Measurements from ENCODE around the gene FCN1. TPM values are rescaled to one million over a fixed set of nuclear protein-coding genes. Genes with fewer than 3 reads are reported as not detected.
"Not testable (repeated sequence)": the region's sequence is repeated elsewhere in the genome, so short reads cannot be mapped to it uniquely, and the experiment has no call there.

FCN1 gene
- total RNA-seq, 2 donors from 2014 or later: 0.63 to 2.1 TPM

- TF ChIP-seq CTCF (IDR thresholded peaks at IDR 0.05): no peak
- no peak for DNase-seq (ENCODE audit: low spot score)
- Histone ChIP-seq H3K36me3 (no peaks in the 10 kb centered on the region), H3K4me1 (peaks cover 0 to 14% of the 10 kb centered on the region in 2 donors), H3K27me3 (no peaks in the 10 kb centered on the region), H3K4me3 (no peak overlapping the region), H3K27ac (no peak overlapping the region), H3K9me3 (no peaks in the 10 kb centered on the region)
Observed at GRCh38 chr9:134960701-134961181, 43.0 kb upstream of the FCN1 start.

GRCh38 chr9:134959971-134960310 lies 42.2 kb upstream of the FCN1 start:
- no peak for DNase-seq (ENCODE audit: low spot score)
- Histone ChIP-seq H3K4me3 (no peak overlapping the region), H3K36me3 (no peaks in the 10 kb centered on the region), H3K9me3 (no peaks in the 10 kb centered on the region), H3K27ac (no peak overlapping the region), H3K27me3 (no peaks in the 10 kb centered on the region), H3K4me1 (peaks cover 0 to 14% of the 10 kb centered on the region in 2 donors)
- TF ChIP-seq CTCF (IDR thresholded peaks at IDR 0.05): no peak

DNA sequence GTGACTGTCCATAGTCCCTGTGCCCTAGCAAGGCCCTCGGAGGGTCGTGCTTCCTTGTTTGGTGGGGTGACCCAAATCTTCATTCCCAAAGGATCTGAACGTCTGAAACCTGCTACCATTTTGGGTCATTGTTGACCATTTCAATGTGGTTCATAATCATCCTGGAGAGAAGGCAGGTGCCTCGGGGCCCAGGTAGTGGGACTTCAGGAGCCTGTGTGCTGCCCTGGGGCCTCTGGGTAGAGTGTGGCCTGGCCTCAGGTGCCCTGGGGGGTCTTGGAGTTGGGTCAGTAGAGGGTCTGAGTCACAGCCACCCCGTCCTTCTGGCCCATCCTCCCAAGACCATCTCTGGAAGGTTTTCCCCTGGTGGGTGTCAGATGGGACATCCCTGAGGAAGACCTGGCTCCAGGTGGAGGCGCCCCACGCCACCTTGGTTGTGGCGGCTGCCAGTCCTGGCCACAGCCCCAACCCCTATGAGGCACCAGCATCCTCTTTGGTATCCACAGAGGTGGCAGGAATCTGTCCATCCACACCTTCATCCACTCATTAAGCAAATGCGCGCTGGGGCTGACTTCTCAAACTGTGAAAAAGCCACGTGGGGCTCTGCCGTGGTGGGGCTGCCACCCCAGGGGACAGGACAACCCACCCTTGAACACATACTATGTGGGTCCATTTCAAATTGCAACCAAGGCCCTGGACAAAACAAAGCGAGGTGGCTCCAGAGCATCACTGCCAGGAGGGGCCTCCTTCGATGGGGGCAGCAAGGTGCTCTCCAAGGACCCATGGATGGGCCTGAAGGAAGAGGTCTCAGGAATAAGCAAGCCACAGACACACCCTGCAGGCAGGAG lies 41.6 kb upstream of the FCN1 start:
- Histone ChIP-seq H3K4me3 (no peak overlapping the region), H3K27me3 (no peaks in the 10 kb centered on the region), H3K4me1 (peaks cover 0 to 14% of the 10 kb centered on the region in 2 donors), H3K9me3 (no peaks in the 10 kb centered on the region), H3K36me3 (no peaks in the 10 kb centered on the region), H3K27ac (no peak overlapping the region)
- no peak for TF ChIP-seq CTCF (IDR thresholded peaks at IDR 0.05)
- no peak for DNase-seq (ENCODE audit: low spot score)

GRCh38 chr9:134957945-134958227 lies 40.2 kb upstream of the FCN1 start:
- peaks cover 0 to 14% of the 10 kb centered on the region in 2 donors for H3K4me1 ChIP-seq
- no peaks in the 10 kb centered on the region for H3K36me3 ChIP-seq
- no peak for TF ChIP-seq CTCF (IDR thresholded peaks at IDR 0.05)
- H3K27me3 ChIP-seq: no peaks in the 10 kb centered on the region
- no peak for DNase-seq (ENCODE audit: low spot score)
- no peak overlapping the region for H3K27ac ChIP-seq
- H3K4me3 ChIP-seq: no peak overlapping the region
- no peaks in the 10 kb centered on the region for H3K9me3 ChIP-seq

- no peaks in the 10 kb centered on the region for H3K36me3 ChIP-seq
- H3K27me3 ChIP-seq: no peaks in the 10 kb centered on the region
- TF ChIP-seq CTCF (IDR thresholded peaks at IDR 0.05): no peak
- no peak for DNase-seq (ENCODE audit: low spot score)
- H3K4me3 ChIP-seq: no peak overlapping the region
- peaks cover 0 to 13% of the 10 kb centered on the region in 2 donors for H3K4me1 ChIP-seq
- H3K9me3 ChIP-seq: no peaks in the 10 kb centered on the region
- H3K27ac ChIP-seq: no peak overlapping the region
Observed at GRCh38 chr9:134957165-134957944, 39.6 kb upstream of the FCN1 start.

GRCh38 chr9:134956387-134956786 lies 38.7 kb upstream of the FCN1 start:
- H3K4me1 ChIP-seq; H3K27me3 ChIP-seq; H3K4me3 ChIP-seq; DNase-seq (ENCODE audit: low spot score); H3K27ac ChIP-seq; H3K36me3 ChIP-seq; H3K9me3 ChIP-seq: not testable (repeated sequence)
